Activated CD4-positive, alpha-beta T cell treated with anti-CD3 and anti-CD28 coated beads for 36 hours (primary cell): Measurements from ENCODE around the gene OR13C9. TPM values are rescaled to one million over a fixed set of nuclear protein-coding genes. Genes with fewer than 3 reads are reported as not detected.
"Not testable (repeated sequence)": the region's sequence is repeated elsewhere in the genome, so short reads cannot be mapped to it uniquely, and the experiment has no call there.

Source experiments
- ATAC-seq: fragments of 200-7000 bp; cut with Tn5 transposase; one replicate; pipeline ENCODE4 v1.10.0; 2021; ENCODE audit warnings: mild to moderate bottlenecking, moderate library complexity
- CTCF ChIA-PET: fragments of 350-600 bp; sonication (Branson Sonifier 250); formaldehyde crosslinking; loops from one replicate; lab custom pipeline; 2021; ENCODE audit warnings: antibody characterized with exemption; lab: Charles Lee
- POLR2A ChIA-PET: fragments of 350-600 bp; sonication (Branson Sonifier 250); formaldehyde crosslinking; loops from one replicate; lab custom pipeline; 2021; ENCODE audit warnings: antibody characterized with exemption, inconsistent platforms; lab: Charles Lee
- DNase-seq: peaks from one replicate; pipeline ENCODE4 v3.0.0-alpha.2; 2020
- H3K27ac Mint-ChIP-seq: one replicate; pipeline ENCODE4 v1.8.0; 2021; ENCODE audit warnings: mixed read lengths
- H3K27me3 Mint-ChIP-seq: one replicate; pipeline ENCODE4 v1.8.0; 2021; ENCODE audit warnings: mixed read lengths
- H3K36me3 Mint-ChIP-seq: one replicate; pipeline ENCODE4 v1.8.0; 2021; ENCODE audit warnings: low read depth, mixed read lengths
- H3K4me1 Mint-ChIP-seq: one replicate; pipeline ENCODE4 v1.8.0; 2021; ENCODE audit warnings: mixed read lengths
- H3K4me3 Mint-ChIP-seq: one replicate; pipeline ENCODE4 v1.8.0; 2021; ENCODE audit warnings: mild to moderate bottlenecking, moderate library complexity, mixed read lengths
- H3K9me3 Mint-ChIP-seq: one replicate; pipeline ENCODE4 v1.8.0; 2021; ENCODE audit warnings: low read depth, mixed read lengths
- intact Hi-C, 2 experiments: fragments of 100-400 bp; cut with DNase I in 1 of 2; cut with micrococcal nuclease in 1 of 2; formaldehyde crosslinking; loops; one replicate each; pipeline versions ENCODE4 v1.14.2 to v1.15.1; 2022 to 2024; cut with DNase I, micrococcal nuclease
- total RNA-seq, 2 experiments: library from RNA; stranded (reverse); gene quantifications; one replicate each; pipeline ENCODE4 v1.2.3, GENCODE V29; 2021

Gene OR13C9
- total RNA-seq, 2 experiments from 2014 or later = not detected

GRCh38 chr9:104598749-104599148 lies 19.3 kb downstream of the OR13C9 start:
- H3K4me3 Mint-ChIP-seq, CTCF ChIA-PET, H3K4me1 Mint-ChIP-seq, DNase-seq, H3K27me3 Mint-ChIP-seq, H3K9me3 Mint-ChIP-seq, ATAC-seq, H3K27ac Mint-ChIP-seq, POLR2A ChIA-PET, intact Hi-C loops, H3K36me3 Mint-ChIP-seq: not testable (repeated sequence)

DNA sequence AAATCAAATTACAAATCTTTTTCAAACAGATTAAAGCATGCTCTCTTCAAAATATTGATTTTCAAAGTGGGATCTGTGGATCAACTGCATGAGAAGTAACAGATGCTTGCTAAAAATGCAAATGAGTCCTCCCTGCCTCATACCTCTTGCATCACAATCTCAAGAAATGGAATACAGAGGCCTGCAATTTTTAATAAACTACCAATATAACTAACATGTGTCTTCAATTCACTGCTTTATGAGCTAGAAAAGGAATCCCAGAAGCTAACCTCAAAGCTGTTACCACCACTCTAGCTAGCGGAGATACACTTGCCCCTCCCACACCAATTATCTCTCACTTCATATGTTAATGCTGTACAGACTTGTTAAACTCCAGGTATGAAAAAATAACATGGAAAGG lies 28.4 kb downstream of the OR13C9 start:
- H3K4me3 Mint-ChIP-seq = no peak overlapping the region
- no peak for ATAC-seq
- H3K9me3 Mint-ChIP-seq = peaks cover 2% of the 10 kb centered on the region
- intact Hi-C loops = no loop called here
- no peaks in the 10 kb centered on the region for H3K4me1 Mint-ChIP-seq
- no peak for DNase-seq
- no peaks in the 10 kb centered on the region for H3K27me3 Mint-ChIP-seq
- CTCF ChIA-PET = no interaction called here
- POLR2A ChIA-PET = interaction anchor here (0.6 kb wide), 1 partner anchor 32 kb away, joined by 3 read pairs; no protein-coding TSS in a partner anchor
- H3K27ac Mint-ChIP-seq = no peak overlapping the region
- H3K36me3 Mint-ChIP-seq = no peaks in the 10 kb centered on the region

GRCh38 chr9:104586496-104587180 lies 31.4 kb downstream of the OR13C9 start:
- intact Hi-C loops = no loop called here

GRCh38 chr9:104580562-104580961 lies 37.4 kb downstream of the OR13C9 start:
- Mint-ChIP-seq H3K27ac (no peak overlapping the region), H3K4me3 (no peak overlapping the region), H3K36me3 (no peaks in the 10 kb centered on the region), H3K27me3 (peaks cover 1% of the 10 kb centered on the region), H3K9me3 (no peaks in the 10 kb centered on the region), H3K4me1 (no peaks in the 10 kb centered on the region)
- ChIA-PET POLR2A (no interaction called here), CTCF (no interaction called here)
- ATAC-seq (no peak), DNase-seq (no peak)
- intact Hi-C loops = no loop called here

More at GRCh38 chr9:104586496-104587180, 31.4 kb downstream of the OR13C9 start:
- ChIA-PET CTCF (no interaction called here), POLR2A (no interaction called here)
- H3K4me3 Mint-ChIP-seq = no peak overlapping the region
- no peaks in the 10 kb centered on the region for H3K36me3 Mint-ChIP-seq
- H3K27me3 Mint-ChIP-seq = no peaks in the 10 kb centered on the region
- DNase-seq (no peak), ATAC-seq (no peak)
- no peaks in the 10 kb centered on the region for H3K4me1 Mint-ChIP-seq
- H3K27ac Mint-ChIP-seq = no peak overlapping the region
- H3K9me3 Mint-ChIP-seq = no peaks in the 10 kb centered on the region

- Mint-ChIP-seq H3K4me1 (no peaks in the 10 kb centered on the region), H3K27ac (no peak overlapping the region), H3K27me3 (peaks cover 1% of the 10 kb centered on the region), H3K4me3 (no peak overlapping the region), H3K36me3 (no peaks in the 10 kb centered on the region), H3K9me3 (peaks cover 4% of the 10 kb centered on the region)
- intact Hi-C loops = no loop called here
- POLR2A ChIA-PET = no interaction called here
- ATAC-seq (no peak), DNase-seq (no peak)
- CTCF ChIA-PET = interaction anchor here (0.7 kb wide), 1 partner anchor 406 kb away, joined by 3 read pairs; no protein-coding TSS in a partner anchor
Observed at GRCh38 chr9:104577263-104577662, 40.7 kb downstream of the OR13C9 start.

GRCh38 chr9:104575456-104575855 lies 42.5 kb downstream of the OR13C9 start:
- ATAC-seq (no peak), DNase-seq (no peak)
- ChIA-PET CTCF (no interaction called here), POLR2A (no interaction called here)
- intact Hi-C loops = no loop called here
- H3K27ac Mint-ChIP-seq = no peak overlapping the region
- no peaks in the 10 kb centered on the region for H3K27me3 Mint-ChIP-seq
- peaks cover 7% of the 10 kb centered on the region for H3K9me3 Mint-ChIP-seq
- no peaks in the 10 kb centered on the region for H3K36me3 Mint-ChIP-seq
- no peaks in the 10 kb centered on the region for H3K4me1 Mint-ChIP-seq
- no peak overlapping the region for H3K4me3 Mint-ChIP-seq

DNA sequence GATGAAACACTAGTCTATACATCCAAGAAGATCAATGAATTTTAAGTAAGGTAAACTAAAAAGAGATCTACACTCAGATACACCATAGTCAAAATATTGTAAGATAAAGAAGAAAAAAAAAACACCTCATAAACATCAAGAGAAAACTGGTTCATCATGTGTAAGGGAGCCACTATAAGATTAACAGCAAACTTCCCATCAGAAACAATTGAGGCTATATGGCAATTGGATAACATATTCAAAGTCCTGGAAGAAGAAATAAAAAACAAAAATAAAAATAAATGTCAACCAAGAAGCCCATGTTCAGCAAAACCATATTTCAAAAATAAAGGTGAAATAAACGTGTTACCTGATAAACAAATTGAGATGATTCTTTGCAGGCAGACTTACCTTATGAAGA lies 45.4 kb downstream of the OR13C9 start:
- no peak overlapping the region for H3K27ac Mint-ChIP-seq
- POLR2A ChIA-PET = no interaction called here

GRCh38 chr9:104568868-104569267 lies 49.1 kb downstream of the OR13C9 start, which contains the start of gene OR13C8:
Gene OR13C8, plus strand, starts transcription at chr9:104569168. Its CDS starts 0 bp downstream, at chr9:104569168.
- no peaks in the 10 kb centered on the region for H3K27me3 Mint-ChIP-seq
- ChIA-PET CTCF (interaction anchor here (0.6 kb wide), 2 partner anchors 834 to 1341 kb away, joined by 3 to 4 read pairs; no protein-coding TSS in a partner anchor), POLR2A (no interaction called here)
- H3K36me3 Mint-ChIP-seq = no peaks in the 10 kb centered on the region
- H3K9me3 Mint-ChIP-seq = peaks cover 7% of the 10 kb centered on the region
- H3K4me1 Mint-ChIP-seq = no peaks in the 10 kb centered on the region
- H3K4me3 Mint-ChIP-seq = no peak within 1 kb of the TSS
- DNase-seq (no peak), ATAC-seq (no peak)
- H3K27ac Mint-ChIP-seq = no peak within 1 kb of the TSS
- intact Hi-C loops = no loop called here

More for the DNA sequence above, 45.4 kb downstream of the OR13C9 start:
- intact Hi-C loops = loop anchor here in 1 of 2 experiments (5.0 kb wide), 1 partner anchor 140 kb away; no protein-coding TSS in a partner anchor
- CTCF ChIA-PET = no interaction called here
- peaks cover 7% of the 10 kb centered on the region for H3K9me3 Mint-ChIP-seq
- no peak overlapping the region for H3K4me3 Mint-ChIP-seq
- no peak for DNase-seq
- no peaks in the 10 kb centered on the region for H3K36me3 Mint-ChIP-seq
- no peaks in the 10 kb centered on the region for H3K4me1 Mint-ChIP-seq
- ATAC-seq = no peak
- no peaks in the 10 kb centered on the region for H3K27me3 Mint-ChIP-seq

Other genes starting within 250 kb of the OR13C9 start
- not detected for gene OR13F1, start 113.9 kb downstream of the OR13C9 start, total RNA-seq
- gene OR13C4, start 91.0 kb downstream of the OR13C9 start, total RNA-seq = not detected
- gene OR13C3, start 81.3 kb downstream of the OR13C9 start, total RNA-seq = not detected
- gene OR13C8, start 49.0 kb downstream of the OR13C9 start, total RNA-seq = not detected
- gene OR13C5, start 18.8 kb downstream of the OR13C9 start, total RNA-seq = not detected
- gene OR13C2, start 12.6 kb downstream of the OR13C9 start, total RNA-seq = not detected
- gene OR13D1, start 76.3 kb upstream of the OR13C9 start, total RNA-seq = not detected
- 10 to 100 TPM in 1 of 2 experiments, 1 to 10 TPM in 1; 7.2 to 11.7 TPM for gene NIPSNAP3A, start 129.5 kb upstream of the OR13C9 start, total RNA-seq
- under 1 TPM; 0.85 to 0.90 TPM for gene NIPSNAP3B, start 145.9 kb upstream of the OR13C9 start, total RNA-seq